HL-60/S4 treated with retinoic acid at 250 ng/mL for 4 days and 3 days (cell line): ENCODE data around the gene MEIS1.

Experiments used
- in situ Hi-C: fragments of 300-500 bp; cut with MboI; formaldehyde crosslinking; loops from 2 replicates; pipeline ENCODE4 v1.7.0; 2022; ENCODE audit warnings: low sequenced_read_pairs

MEIS1 gene

DNA sequence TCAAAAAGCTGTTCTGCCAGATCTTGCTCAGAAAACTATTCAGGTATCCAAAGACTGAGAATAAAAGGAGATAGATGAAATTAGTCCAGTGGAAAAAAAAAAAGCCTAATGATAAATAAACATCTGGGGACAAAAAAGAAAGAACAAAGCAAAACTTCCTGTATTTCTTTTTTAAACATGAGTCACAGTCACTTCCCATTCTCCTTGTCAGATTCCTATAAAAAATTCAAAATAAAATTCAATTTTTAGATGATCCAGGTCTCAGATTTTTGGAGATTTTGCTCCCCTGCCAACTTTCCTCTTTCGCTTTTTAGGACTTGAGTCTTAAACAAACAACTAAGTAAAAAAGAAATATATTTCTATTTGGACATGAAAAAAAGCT, 127.4 kb downstream of the MEIS1 start:
- in situ Hi-C loops: no loop called here

DNA sequence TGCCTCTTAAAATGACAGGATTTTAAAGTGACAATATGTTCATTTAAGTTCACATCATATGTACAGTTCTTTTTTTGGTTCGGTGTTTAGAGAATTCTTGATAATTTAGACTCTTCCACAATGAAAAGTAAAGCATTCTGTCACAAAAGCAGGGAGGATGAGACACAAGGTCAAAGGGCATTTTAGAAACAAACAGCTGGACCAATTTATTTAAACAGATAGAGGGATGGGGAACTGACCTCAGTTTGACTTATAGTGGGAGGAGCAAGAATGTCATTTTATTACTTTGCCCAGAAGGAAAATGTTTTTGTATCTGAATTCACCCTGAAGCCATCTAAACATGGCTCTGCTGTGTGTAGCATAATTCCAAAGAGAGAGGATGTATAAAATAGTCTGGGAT, 128.5 kb downstream of the MEIS1 start:
- in situ Hi-C loops: no loop called here

DNA sequence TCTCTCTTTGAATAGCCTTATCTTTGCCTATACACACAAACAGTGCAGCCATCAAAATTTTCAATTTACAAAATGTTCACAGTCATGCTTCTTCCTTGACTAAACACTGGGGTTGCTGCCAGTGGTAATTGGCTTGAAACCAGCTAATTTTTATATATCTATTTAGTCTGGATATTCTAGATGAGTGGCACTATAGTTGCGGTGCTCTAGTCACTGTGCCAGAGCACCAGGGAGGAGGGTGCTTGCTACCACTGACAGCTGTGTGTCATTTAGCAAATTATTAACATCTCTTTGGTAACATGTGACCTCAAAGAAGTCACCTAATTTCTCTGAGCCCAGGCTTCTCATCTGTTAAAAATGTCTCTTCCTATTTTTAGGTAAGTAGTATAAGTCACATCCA, 130.4 kb downstream of the MEIS1 start:
- in situ Hi-C loops: no loop called here

DNA sequence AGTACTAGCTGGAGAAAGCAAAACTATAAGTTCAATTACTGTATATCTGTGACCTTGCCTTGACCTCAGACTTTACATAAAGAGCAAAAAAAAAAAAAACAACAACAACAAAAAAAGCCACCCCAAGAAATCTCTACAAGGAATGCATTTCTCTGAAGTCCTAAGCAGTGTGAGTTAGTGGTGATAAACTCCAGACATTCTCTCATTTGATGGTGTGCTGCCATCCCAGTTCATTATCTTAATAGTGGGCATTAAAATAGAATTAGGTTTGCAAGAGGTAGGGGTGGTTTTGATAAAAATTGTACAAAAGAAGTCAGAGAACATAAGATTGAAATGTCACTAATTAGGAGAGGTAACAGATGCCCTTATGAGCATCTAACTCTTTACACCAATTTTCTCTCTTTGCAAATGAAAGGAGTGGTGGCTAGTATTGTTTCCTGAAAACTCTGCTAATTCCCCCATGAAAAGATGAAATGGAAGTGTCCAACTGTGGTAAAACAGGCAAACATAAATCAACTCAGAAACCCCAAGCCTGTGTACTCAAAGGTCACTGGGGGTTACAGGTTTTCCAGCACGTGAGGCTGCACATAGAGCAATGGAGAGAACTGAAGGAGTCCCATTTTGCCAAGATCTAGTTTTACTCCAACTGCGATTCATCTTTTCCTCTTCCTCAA, 131.9 kb downstream of the MEIS1 start:
- in situ Hi-C loops: no loop called here

DNA sequence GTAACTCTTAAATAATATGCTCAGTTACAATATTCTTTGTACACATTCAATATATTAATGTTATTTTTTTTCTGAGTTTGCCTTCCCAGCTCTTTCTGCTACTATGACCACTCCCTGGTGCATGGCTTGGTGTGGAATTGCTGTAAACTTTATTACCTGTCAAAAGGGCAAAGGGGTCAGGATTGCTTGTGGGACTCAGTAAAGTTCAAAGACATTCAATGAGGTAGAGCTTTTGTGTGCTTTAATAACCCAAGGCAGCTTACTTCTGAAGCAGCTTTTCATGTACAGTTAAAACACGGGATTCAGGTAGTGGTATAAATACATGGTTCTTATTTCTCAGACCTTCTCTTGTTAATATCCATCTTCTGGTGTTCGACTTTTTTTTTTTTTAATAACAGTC, 132.8 kb downstream of the MEIS1 start:
- in situ Hi-C loops: no loop called here

DNA sequence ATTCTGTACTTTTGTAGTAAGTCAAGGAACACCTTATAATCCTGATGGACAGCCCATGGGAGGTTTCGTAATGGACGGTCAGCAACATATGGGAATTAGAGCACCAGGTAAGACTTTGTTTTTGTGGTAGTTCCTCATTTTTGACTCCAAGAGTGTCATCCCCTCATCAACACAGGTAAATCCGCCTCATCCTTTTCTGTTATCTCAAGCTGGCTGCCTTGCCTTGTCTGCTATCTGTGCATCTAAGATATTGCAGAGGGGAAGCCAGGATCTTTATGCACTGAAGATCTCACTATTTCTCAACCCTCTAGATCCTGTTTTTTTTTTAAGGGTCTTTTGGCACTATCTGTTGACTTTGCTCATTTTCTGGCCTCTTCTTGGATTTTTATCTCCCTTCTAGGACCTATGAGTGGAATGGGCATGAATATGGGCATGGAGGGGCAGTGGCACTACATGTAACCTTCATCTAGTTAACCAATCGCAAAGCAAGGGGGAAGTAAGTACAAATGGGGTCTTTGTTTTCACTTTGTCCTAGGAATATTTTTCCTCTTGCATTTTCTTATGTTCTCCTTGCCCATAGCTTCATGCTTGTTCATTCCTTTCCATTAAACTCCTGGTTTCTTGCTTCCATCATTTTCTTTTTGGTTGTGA, 133.8 kb downstream of the MEIS1 start:
- in situ Hi-C loops: no loop called here

DNA sequence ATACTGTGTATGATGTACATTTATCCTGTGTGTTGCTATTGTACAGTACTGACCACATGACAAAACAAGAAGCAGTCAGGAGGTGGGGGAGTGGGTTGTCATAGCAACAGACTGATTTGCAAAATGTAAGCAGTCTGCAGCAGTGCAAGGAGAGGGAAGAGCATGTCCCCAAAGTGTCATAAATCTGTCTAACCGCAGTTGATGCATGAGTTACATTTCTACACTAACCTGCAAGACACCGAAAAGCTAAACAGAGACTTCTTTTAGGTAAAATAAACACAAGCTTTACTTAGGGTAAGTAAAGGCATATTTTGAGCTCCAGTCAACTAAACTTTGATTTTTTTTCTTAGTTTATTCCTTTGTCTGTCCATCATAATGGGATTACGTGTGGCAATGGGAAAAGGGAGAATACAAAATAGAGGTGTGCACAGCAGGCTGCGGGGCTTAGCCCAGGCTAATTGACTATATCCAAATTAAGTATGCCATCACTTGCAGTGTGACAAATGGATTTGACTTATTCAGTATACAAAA, 134.5 kb downstream of the MEIS1 start:
- in situ Hi-C loops: no loop called here

DNA sequence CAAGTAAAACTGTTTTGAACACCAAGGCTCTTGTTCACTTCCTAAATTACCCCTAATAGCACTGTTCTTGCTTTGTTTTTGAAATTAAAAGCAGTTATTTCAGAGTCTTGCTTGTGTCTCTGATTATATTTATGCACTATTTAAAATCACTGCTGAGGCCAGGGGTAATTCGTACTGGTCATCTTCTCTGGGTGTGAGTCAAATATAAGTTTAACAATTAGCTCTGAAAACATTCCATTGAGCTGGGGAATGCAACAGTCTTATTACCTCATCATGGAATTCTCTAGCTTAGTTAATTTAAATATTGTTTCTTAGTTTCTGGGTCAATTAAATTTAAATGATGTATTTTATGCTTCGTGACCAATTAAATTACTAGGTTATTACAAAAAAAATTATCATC, 135.0 kb downstream of the MEIS1 start:
- in situ Hi-C loops: no loop called here

DNA sequence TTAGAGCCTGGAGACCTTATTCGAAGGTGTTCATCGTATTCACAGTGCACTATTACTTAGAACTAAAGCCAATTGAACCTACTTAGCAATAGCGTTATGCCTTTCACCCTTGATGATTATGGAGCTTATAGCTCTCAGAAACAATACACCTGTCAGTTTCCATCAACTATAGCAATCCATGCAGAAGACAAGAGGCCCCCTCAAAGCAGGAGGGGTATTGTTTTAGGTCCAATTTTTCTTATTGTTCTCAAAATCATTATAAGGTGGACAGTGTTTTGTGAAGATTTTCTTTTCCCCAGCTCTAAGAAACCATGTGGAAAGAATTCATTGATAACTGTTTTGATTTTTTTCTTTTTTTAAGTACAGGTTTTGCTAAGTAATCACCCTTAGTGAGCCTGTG, 135.5 kb downstream of the MEIS1 start:
- in situ Hi-C loops: no loop called here

DNA sequence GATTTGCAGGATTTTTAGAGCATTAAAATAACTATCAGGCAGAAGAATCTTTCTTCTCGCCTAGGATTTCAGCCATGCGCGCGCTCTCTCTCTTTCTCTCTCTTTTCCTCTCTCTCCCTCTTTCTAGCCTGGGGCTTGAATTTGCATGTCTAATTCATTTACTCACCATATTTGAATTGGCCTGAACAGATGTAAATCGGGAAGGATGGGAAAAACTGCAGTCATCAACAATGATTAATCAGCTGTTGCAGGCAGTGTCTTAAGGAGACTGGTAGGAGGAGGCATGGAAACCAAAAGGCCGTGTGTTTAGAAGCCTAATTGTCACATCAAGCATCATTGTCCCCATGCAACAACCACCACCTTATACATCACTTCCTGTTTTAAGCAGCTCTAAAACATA, 137.0 kb downstream of the MEIS1 start:
- in situ Hi-C loops: no loop called here

DNA sequence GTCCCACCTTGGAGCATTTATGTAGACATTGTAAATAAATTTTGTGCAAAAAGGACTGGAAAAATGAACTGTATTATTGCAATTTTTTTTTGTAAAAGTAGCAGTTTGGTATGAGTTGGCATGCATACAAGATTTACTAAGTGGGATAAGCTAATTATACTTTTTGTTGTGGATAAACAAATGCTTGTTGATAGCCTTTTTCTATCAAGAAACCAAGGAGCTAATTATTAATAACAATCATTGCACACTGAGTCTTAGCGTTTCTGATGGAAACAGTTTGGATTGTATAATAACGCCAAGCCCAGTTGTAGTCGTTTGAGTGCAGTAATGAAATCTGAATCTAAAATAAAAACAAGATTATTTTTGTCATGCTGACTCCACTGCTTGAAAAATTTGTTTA, 137.5 kb downstream of the MEIS1 start:
- in situ Hi-C loops: no loop called here

DNA sequence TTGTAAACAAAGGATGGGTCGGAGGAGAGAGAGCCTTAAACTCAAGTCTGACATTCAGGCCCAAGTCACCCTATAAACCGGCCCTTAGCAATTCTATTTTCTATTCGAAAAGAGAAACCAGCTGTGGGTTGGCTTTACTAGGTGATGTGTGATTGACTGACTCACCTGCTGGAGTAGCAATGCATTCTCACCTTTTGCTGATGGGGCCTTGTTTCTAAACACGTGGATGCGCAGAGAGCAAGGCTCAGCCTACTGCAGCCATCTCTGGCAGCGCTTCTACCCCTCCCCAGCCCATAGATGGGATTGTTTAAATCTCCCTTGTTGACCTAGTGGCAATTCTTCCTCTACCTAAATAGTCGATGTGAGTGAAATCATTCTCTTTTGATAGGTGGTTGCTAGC, 138.5 kb downstream of the MEIS1 start:
- in situ Hi-C loops: no loop called here

DNA sequence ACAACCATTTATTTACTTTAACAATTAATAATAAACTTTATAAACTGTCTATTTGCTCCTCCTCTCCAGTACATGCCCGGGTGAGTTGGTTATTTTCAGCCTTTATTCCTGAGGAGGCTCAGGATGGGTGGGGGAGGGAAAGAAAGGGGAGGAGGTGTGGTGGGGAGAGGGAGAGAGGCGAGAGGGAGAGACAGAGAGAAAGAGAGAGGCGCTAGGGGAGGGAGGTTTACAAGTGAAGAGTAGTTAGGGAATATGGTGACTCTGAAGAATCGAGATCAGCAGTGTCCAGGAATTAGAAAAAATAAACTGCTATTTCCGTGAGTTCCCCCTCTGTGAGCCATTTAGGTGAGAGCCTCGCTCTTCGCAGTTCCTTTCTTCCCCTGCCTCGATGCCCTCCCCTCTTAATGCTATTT, 138.9 kb downstream of the MEIS1 start:
- in situ Hi-C loops: no loop called here

DNA sequence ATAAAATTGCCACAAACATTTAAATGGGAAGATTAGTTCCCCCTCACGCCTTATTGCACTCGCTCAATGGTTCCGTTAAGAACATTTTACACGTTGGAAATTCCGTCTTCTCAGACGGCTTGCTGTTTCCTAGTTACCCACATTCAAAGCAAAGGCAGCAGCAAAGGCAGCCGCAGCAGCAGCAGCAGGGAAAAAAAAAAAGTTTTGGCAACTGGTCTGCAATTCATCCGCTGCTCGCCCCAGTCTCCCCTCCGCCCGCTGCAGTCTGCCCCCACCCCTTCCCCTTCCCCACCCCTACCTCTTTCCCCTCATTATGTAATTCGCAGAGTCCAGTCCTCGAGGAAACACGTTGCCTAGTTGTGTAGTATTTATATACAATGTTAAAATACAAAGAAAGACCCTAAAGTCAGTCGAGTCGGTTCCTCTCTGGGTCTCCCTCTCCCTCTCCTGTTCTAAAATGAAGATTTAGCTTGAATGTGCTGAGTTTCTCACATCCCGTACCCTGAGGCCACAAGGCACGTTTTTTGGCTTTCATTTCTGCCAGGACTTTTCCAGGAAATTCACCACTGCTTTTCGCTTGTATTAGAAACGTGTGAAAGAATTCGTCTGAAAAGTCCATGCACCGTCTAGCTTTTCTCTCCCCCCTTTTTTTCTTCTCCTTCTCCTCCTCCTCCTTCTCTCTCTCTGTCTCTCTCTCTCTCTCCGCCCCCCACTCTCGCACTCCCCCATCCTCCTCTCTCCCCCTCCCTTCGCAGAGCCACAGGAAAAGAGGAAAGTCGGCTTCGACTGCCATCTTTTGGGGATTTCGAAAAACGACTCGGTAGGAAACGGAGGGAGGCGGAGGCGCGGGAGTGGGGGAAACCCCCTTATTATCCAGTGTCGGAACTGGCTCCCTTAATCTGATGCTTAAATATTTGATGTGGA, 140.0 kb downstream of the MEIS1 start:
- in situ Hi-C loops: no loop called here

DNA sequence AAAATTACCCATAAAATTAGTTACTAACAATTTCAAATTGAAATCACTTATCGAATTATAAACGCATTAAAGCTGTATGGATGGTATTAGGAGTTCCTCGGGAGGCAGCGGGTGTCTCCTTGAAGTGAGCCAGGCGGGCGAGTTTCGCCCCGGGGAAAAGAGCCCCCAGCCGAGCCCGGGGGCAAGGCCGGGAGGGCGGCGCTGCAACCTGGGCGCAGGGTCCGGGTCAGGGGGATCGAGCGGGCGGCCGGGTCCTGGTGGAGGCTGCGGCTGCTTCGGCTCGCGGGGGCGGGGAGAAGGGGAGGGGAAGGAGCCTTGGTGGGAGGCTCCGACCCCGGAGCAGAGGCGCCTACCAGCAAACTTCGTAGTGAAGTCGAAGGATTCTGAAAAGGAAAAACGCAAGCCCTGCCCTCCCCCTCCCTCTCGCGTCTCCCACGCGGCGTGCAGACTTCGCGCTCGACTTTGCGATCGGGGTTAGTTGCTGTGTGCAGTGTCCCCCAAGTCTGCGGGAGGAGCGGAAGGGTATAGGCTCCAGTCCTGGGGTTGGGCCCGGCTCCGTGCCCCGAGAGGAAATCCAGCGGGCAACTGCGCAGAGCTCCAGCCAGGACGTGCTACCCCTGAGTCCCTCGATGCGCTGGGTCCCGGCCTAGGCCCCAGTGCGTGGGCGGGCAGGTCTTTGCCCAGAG, 140.8 kb downstream of the MEIS1 start:
- in situ Hi-C loops: no loop called here

DNA sequence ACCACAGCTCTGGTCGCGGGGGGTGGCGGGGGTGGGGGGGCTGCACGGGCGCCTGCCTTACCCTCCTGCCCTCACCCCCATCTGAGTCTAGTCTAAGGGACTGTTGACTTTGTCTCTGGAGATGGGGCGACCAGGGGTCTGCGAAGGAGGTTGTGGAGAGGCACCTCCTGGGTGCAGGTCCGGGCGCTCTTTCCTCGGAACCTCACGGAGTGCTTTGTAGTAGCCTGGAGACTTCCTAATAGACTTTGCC, 141.3 kb downstream of the MEIS1 start:
- in situ Hi-C loops: no loop called here

DNA sequence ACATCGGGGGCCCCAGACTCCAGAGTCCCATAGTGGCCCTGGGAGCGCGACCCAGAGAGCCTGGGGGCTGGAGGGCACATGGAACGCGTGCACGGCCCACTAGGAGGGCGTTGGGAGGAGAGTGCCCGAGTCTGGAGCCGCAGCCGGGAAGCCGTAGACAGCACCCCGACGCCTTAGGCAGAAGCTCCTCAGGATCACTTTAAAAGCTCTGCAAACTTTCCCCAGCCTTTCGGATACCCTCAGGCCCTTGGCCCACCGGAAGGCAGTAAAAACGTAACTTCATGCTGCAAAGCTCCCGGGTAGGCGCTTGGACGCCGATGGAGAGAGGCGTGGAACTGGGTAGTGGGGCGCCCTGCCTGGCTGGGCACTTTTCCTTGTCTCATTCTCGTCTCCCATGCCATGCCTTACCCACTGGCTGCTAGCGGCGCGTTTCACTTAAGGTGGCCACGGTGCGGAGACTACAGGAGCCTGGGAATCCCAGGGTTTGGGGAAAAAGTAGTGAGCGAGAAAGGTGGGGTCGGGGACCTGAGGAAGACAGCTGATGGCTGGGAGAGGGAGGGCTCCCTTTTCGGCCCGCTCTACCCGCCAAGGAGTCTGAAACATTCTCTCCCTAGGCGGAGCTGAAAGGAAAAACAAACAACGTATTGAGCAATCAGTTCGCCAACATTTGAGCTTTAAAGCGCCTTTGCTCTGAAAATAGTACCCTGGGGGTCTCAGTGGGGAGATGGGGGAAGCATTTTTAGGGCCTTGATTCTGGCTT, 141.8 kb downstream of the MEIS1 start:
- in situ Hi-C loops: no loop called here

DNA sequence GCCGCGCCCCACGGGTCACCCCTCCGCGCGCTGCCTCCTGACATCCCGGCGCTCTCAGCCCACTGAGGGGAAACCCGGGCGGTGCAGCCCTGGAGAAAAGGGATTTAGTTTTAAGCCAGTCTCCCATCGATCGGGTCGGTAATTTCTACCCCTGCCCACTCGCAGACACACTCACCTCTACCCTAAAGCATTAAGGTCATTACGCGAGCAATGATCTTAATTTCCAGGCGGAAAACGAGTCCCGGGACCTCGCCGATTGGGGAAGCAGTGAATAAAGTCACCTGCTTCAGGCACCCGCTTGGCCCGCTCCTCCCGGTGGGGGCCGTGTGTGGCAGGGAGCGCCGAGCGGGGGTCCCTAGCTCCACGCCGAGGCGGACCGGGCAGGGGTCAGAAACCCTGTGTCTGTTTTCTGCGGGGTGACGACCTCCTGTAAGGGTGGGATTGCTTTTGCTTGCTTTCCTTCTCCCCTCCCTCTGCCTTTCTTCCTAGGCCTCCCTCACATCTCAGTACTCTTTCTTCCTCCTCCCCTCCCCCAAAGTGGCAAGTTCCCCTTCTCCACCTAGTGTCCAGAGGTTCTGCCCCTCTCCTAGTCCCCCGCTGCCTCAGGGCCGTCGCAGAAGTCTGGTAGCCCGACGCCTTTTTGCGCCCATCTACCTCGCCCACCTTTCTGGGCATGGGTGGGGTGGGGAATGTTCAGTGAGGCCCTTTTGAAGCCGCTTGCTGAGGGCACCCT, 142.6 kb downstream of the MEIS1 start:
- in situ Hi-C loops: no loop called here

DNA sequence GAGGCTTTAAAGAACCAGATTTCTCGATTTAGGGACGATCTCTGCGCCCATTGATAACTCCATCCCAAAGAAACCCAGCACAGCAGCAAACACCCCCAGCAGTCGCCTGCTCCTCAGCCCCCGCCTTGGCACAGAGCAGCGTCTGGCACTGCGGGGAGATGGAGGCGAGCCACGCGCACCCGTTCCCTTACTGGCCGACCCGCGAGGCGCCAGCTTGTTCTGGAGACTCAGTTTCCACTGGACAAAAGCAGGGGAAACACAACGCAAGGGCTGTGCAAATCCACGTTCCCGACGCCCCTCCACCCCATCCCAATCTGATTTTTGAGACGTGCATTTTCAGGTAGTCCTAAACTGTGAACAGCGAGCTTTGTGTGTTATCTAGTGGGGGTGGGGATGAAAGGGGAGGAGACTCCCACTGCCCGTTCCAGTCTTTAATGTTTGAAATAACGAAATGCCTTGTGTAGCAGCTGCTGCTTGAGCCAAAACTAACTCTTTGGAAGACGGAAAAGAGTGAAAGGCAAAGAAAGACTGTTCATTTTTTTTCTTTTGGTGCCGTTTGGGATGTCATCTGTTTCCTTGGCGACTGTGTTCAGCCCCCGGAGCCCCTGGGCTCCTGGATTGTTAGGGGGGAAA, 143.2 kb downstream of the MEIS1 start:
- in situ Hi-C loops: no loop called here

DNA sequence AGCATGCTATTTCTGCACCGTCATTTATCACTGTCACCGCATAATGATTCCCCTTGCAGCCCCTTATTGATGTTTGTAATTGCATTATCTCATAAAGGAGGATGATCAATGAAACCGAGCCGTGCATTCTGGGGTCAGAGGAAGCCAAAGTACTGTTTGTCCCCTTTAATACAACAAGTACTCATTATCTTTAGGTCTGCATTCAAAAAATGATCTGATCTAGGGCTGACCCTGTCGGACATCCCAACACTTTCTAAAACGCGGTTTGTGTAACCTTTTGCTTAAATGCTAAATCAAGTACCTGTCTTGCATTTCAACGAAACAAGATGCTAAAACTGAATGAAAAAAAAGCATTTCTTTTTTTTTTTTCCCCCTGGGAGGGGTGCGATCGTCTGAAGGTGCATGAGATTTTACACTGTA, 143.8 kb downstream of the MEIS1 start:
- in situ Hi-C loops: no loop called here
